Neural progenitor cell (in vitro differentiated cells): ENCODE data around the gene C14orf93. TPM values are rescaled to one million over a fixed set of nuclear protein-coding genes. Genes with fewer than 3 reads are reported as not detected.
A peak's percentile ranks its signal among the peaks of the same experiment; 100 is the strongest.

Source experiments
- DNase-seq: peaks from one replicate; pipeline ENCODE4 v3.0.0-alpha.2; 2016; ENCODE audit warnings: low spot score
- H2AFZ ChIP-seq: fragments of 200-600 bp; sonication (generic); replicated peaks from 2 replicates; pipeline ENCODE4 v1.6.1; 2016; ENCODE audit warnings: antibody characterized with exemption
- H3F3A ChIP-seq: fragments of 200-600 bp; sonication (generic); 2 replicates; pipeline ENCODE4 v1.6.1; 2016; ENCODE audit warnings: antibody characterized with exemption, low read depth
- H3K27ac ChIP-seq: fragments of 200-600 bp; sonication (generic); 2 replicates; pipeline ENCODE4 v1.5.1; 2016; ENCODE audit warnings: mild to moderate bottlenecking
- H3K27me3 ChIP-seq: fragments of 200-600 bp; sonication (generic); 2 replicates; pipeline ENCODE4 v1.6.1; 2016; ENCODE audit warnings: mild to moderate bottlenecking, moderate library complexity
- H3K36me3 ChIP-seq: fragments of 200-600 bp; sonication (generic); 2 replicates; pipeline ENCODE4 v1.5.1; 2016
- H3K4me1 ChIP-seq: fragments of 200-600 bp; sonication (generic); 2 replicates; pipeline ENCODE4 v1.6.1; 2016; ENCODE audit warnings: mixed run types
- H3K4me2 ChIP-seq: fragments of 200-600 bp; sonication (generic); 2 replicates; pipeline ENCODE4 v1.6.1; 2016
- H3K4me3 ChIP-seq: fragments of 200-600 bp; sonication (generic); 2 replicates; pipeline ENCODE4 v1.5.1; 2016
- H3K79me2 ChIP-seq: fragments of 200-600 bp; sonication (generic); 2 replicates; pipeline ENCODE4 v1.6.1; 2016; ENCODE audit warnings: low read depth
- H3K9ac ChIP-seq: fragments of 200-600 bp; sonication (generic); 2 replicates; pipeline ENCODE4 v1.6.1; 2016
- H3K9me3 ChIP-seq: fragments of 200-600 bp; sonication (generic); 2 replicates; pipeline ENCODE4 v1.5.1; 2016; ENCODE audit warnings: low read depth
- H4K20me1 ChIP-seq: fragments of 200-600 bp; sonication (generic); 2 replicates; pipeline ENCODE4 v1.6.1; 2016; ENCODE audit warnings: low read depth
- H3K27ac Mint-ChIP-seq: 3 replicates; pipeline ENCODE4 v1.8.0; 2021; ENCODE audit warnings: mixed read lengths
- H3K27me3 Mint-ChIP-seq: 2 replicates; pipeline ENCODE4 v1.8.0; 2022; ENCODE audit warnings: low read depth, mild to moderate bottlenecking, inconsistent platforms, moderate library complexity, mixed read lengths; ENCODE audit not compliant: insufficient read depth
- H3K36me3 Mint-ChIP-seq: 3 replicates; pipeline ENCODE4 v1.8.0; 2021; ENCODE audit warnings: mixed read lengths
- H3K4me1 Mint-ChIP-seq: 3 replicates; pipeline ENCODE4 v1.8.0; 2021; ENCODE audit warnings: mixed read lengths
- H3K4me3 Mint-ChIP-seq: 3 replicates; pipeline ENCODE4 v1.8.0; 2021; ENCODE audit warnings: mild to moderate bottlenecking, moderate library complexity, mixed read lengths
- H3K9me3 Mint-ChIP-seq: 3 replicates; pipeline ENCODE4 v1.8.0; 2020; ENCODE audit warnings: mixed read lengths
- EZH2 ChIP-seq: fragments of 200-600 bp; sonication (generic); IDR thresholded peaks from 2 replicates; pipeline ENCODE4 v1.6.1; 2017; ENCODE audit warnings: antibody characterized with exemption, mild to moderate bottlenecking, moderate library complexity
- EZH2phosphoT487 ChIP-seq: fragments of 200-600 bp; sonication (generic); IDR thresholded peaks from 2 replicates; pipeline ENCODE4 v1.6.1; 2017; ENCODE audit warnings: antibody characterized with exemption
- total RNA-seq: library from RNA; depleted of rRNA; stranded (reverse); fragments of >200 nt; gene quantifications from 2 replicates; pipeline ENCODE4 v1.2.3, GENCODE V29; 2015; ENCODE audit warnings: low replicate concordance
- TF ChIP-seq, protein P1 (sequence below): fragments of 200-600 bp; sonication (generic); IDR thresholded peaks from 2 replicates; pipeline ENCODE4 v1.5.1; 2017; ENCODE audit warnings: antibody characterized with exemption, mild to moderate bottlenecking

The C14orf93 gene
- total RNA-seq, 1 donor from 2014 or later = 8.2 TPM

DNA sequence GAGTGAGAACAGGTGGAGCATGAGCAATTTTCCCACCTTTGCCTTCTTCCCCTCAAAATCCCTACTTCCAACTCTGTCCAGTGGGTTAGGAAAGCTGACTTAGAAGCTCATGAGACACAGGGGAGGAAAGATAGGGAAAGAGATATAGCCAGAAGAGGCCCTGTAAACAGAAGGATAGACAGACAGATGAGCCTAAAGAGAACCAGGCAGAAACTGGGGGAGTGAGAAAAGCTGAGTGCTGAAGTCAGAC lies 32.6 kb downstream of the C14orf93 start:
- Histone ChIP-seq H3K4me2 (peak overlapping the region; percentile 92), H3K27me3 (no peaks in the 10 kb centered on the region), H3K27ac (peak overlapping the region; percentile 99), H3K9ac (peak overlapping the region; percentile 12), H3K36me3 (peaks cover 7% of the 10 kb centered on the region), H3K9me3 (no peaks in the 10 kb centered on the region), H3K4me1 (peaks cover 51% of the 10 kb centered on the region), H4K20me1 (peaks cover 85% of the 10 kb centered on the region), H2AFZ (no peak overlapping the region), H3K4me3 (peak overlapping the region; percentile 31), H3F3A (peaks cover 79% of the 10 kb centered on the region), H3K79me2 (peaks cover 92% of the 10 kb centered on the region)
- peaks cover 21% of the 10 kb centered on the region for H3K27me3 Mint-ChIP-seq
- H3K36me3 Mint-ChIP-seq = peaks cover 48% of the 10 kb centered on the region
- peak overlapping the region; percentile 90 for H3K4me3 Mint-ChIP-seq
- peaks cover 61% of the 10 kb centered on the region for H3K4me1 Mint-ChIP-seq
- H3K27ac Mint-ChIP-seq = peak overlapping the region; percentile 98
- TF ChIP-seq, protein P1, sequence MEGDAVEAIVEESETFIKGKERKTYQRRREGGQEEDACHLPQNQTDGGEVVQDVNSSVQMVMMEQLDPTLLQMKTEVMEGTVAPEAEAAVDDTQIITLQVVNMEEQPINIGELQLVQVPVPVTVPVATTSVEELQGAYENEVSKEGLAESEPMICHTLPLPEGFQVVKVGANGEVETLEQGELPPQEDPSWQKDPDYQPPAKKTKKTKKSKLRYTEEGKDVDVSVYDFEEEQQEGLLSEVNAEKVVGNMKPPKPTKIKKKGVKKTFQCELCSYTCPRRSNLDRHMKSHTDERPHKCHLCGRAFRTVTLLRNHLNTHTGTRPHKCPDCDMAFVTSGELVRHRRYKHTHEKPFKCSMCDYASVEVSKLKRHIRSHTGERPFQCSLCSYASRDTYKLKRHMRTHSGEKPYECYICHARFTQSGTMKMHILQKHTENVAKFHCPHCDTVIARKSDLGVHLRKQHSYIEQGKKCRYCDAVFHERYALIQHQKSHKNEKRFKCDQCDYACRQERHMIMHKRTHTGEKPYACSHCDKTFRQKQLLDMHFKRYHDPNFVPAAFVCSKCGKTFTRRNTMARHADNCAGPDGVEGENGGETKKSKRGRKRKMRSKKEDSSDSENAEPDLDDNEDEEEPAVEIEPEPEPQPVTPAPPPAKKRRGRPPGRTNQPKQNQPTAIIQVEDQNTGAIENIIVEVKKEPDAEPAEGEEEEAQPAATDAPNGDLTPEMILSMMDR = no peak
- TF ChIP-seq EZH2phosphoT487 = no peak
- H3K9me3 Mint-ChIP-seq = no peaks in the 10 kb centered on the region
- no peak for DNase-seq

DNA sequence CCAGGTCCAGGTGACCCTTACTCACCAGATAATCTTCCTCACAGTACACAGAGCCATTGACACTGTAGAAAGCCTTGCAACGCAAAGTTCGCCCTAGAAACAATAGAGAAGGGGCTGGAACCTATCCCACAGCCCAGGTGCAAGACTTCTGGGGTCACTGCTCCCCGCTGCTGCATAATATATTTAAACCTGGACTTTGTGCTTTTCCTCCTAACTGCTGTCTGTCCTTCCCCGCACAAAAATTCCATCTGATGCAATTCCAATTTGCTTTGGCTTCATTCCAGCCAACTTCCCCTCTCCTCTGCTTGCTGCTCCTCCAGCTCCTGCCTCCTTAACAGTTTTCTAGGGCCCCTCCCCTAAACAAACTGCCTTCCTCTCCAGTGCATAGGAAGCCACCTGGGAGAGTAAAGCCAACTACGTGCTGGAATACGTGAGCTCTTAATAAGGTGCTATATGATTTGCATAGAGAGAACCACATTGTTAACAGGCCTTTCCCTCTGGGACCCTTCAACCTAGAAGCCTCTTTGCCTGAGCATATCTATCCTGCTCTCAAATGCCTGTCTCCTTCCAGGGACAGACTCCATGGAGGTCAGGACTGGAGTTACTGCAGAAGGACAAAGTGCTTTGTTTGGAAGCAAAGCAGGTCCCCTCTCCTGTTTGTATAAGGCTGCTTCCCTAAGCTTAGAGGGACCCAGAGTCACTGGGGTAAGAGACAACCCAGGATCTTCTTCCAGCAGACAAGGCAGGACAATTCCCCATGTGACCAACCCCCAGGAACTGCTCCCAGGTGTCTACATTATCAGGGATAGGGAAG lies 33.1 kb downstream of the C14orf93 start:
- H3K36me3 ChIP-seq = peaks cover 12% of the 10 kb centered on the region

DNA sequence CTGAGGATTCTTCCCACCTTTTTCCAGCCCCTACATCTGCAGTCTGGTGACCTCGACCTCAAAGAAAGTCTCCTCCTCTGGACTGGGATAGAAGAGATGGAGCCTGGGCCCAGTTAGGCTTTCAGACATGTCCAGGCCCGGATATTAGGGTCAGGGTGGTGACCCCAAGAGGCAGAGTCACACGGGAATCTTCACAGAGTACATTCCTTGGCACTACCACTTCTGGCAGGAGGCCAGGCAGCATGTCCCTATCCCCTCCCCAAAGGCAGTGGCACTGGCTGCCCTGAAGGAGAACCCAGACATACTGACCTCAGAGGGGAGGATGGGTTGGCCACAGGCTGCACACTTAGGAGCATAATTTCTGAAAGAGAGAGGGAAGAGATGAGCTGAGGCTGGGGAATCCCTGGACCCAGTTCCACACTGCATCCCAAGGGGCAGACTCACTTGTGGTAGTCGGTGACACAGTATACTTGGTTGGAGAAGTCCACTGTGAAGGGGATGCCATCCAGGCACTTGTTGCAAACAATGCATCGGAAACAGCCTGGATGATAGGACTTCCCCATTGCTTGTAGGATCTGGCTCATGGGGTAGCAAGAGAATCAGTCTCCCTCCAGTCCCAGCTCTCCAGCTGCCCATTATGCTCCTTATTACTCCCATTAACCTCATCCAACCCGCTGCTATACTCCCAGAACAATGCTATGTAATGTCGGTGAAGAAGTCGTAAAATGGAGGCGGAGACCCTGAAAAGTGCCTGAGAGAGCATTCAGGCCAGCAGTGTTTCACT lies 35.2 kb downstream of the C14orf93 start:
- Mint-ChIP-seq H3K4me1 (peaks cover 55% of the 10 kb centered on the region), H3K36me3 (peaks cover 50% of the 10 kb centered on the region), H3K27me3 (peaks cover 22% of the 10 kb centered on the region), H3K4me3 (no peak overlapping the region), H3K27ac (peak overlapping the region; percentile 13), H3K9me3 (no peaks in the 10 kb centered on the region)
- no peaks in the 10 kb centered on the region for H3K9me3 ChIP-seq
- TF ChIP-seq EZH2 (no peak), EZH2phosphoT487 (no peak)
- TF ChIP-seq, protein P1 = no peak
- no peak overlapping the region for H3K4me3 ChIP-seq
- no peak overlapping the region for H2AFZ ChIP-seq
- no peak for DNase-seq
- peaks cover 46% of the 10 kb centered on the region for H3K4me1 ChIP-seq
- no peak overlapping the region for H3K9ac ChIP-seq
- no peak overlapping the region for H3K4me2 ChIP-seq
- H3K79me2 ChIP-seq = peaks cover 66% of the 10 kb centered on the region
- H3K36me3 ChIP-seq = peaks cover 20% of the 10 kb centered on the region
- peaks cover 96% of the 10 kb centered on the region for H3F3A ChIP-seq
- no peaks in the 10 kb centered on the region for H3K27me3 ChIP-seq
- peaks cover 73% of the 10 kb centered on the region for H4K20me1 ChIP-seq
- peak overlapping the region; percentile 41 for H3K27ac ChIP-seq

More for the DNA sequence above, 33.1 kb downstream of the C14orf93 start:
- H3K27me3 Mint-ChIP-seq = peaks cover 22% of the 10 kb centered on the region
- H3K79me2 ChIP-seq = peaks cover 87% of the 10 kb centered on the region
- H3K27ac ChIP-seq = peak overlapping the region; percentile 99
- peaks cover 61% of the 10 kb centered on the region for H3K4me1 Mint-ChIP-seq
- H3K9me3 ChIP-seq = no peaks in the 10 kb centered on the region
- H2AFZ ChIP-seq = no peak overlapping the region
- H3K36me3 Mint-ChIP-seq = peaks cover 52% of the 10 kb centered on the region
- H3F3A ChIP-seq = peaks cover 84% of the 10 kb centered on the region
- H3K4me3 ChIP-seq = peak overlapping the region; percentile 31
- H3K4me1 ChIP-seq = peaks cover 51% of the 10 kb centered on the region
- peak overlapping the region; percentile 12 for H3K9ac ChIP-seq
- peak overlapping the region; percentile 92 for H3K4me2 ChIP-seq
- peaks cover 88% of the 10 kb centered on the region for H4K20me1 ChIP-seq
- H3K27me3 ChIP-seq = no peaks in the 10 kb centered on the region
- TF ChIP-seq EZH2 = no peak
- TF ChIP-seq EZH2phosphoT487 = no peak
- TF ChIP-seq, protein P1 = no peak
- H3K4me3 Mint-ChIP-seq = peak overlapping the region; percentile 90
- DNase-seq = no peak
- H3K9me3 Mint-ChIP-seq = no peaks in the 10 kb centered on the region
- H3K27ac Mint-ChIP-seq = peak overlapping the region; percentile 98
